GM12878 (cell line): Measurements from ENCODE around the gene KLF6. TPM values are rescaled to one million over a fixed set of nuclear protein-coding genes. Genes with fewer than 3 reads are reported as not detected.

ENCODE experiments used
- BACH1 ChIP-seq: fragments of 450-650 bp; IDR thresholded peaks from 2 replicates; pipeline ENCODE4 v1.6.1; 2017; ENCODE audit warnings: mild to moderate bottlenecking, borderline replicate concordance
- CREB1 ChIP-seq: IDR thresholded peaks from 2 replicates; pipeline ENCODE4 v1.6.1; 2012; ENCODE audit warnings: low read depth, mild to moderate bottlenecking, inconsistent platforms
- MAX ChIP-seq: IDR thresholded peaks from 2 replicates; pipeline ENCODE4 v1.6.1; 2012; ENCODE audit warnings: low read depth, low read length, improper control_type of control experiment
- MTA2 ChIP-seq: fragments of 450-650 bp; IDR thresholded peaks from 2 replicates; pipeline ENCODE4 v1.6.1; 2016; ENCODE audit warnings: low read depth, mild to moderate bottlenecking, moderate library complexity
- RFX5 ChIP-seq: IDR thresholded peaks from 2 replicates; pipeline ENCODE4 v1.6.1; 2011; ENCODE audit warnings: low read depth, low read length, improper control_type of control experiment
- RUNX3 ChIP-seq: IDR thresholded peaks from 2 replicates; pipeline ENCODE4 v1.6.1; 2012; ENCODE audit warnings: low read length, inconsistent platforms
- SIN3A ChIP-seq: IDR thresholded peaks from 2 replicates; pipeline ENCODE4 v1.6.1; 2012; ENCODE audit warnings: low read depth, low read length, improper control_type of control experiment
- ZBTB40 ChIP-seq: fragments of 450-650 bp; IDR thresholded peaks from 2 replicates; pipeline ENCODE4 v1.6.1; 2016; ENCODE audit warnings: mild to moderate bottlenecking, moderate library complexity, borderline replicate concordance
- ZZZ3 ChIP-seq: IDR thresholded peaks from 2 replicates; pipeline ENCODE4 v1.6.1; 2011; ENCODE audit warnings: low read depth; ENCODE audit not compliant: control insufficient read depth, insufficient read length
- polyA plus RNA-seq, 11 experiments: library from polyadenylated mRNA; depleted of rRNA in 4 of 11; unstranded in 6 of 11; stranded (reverse) in 5 of 11; fragments of >200 nt; fragmentation: Nextera tagmentation in 4 of 11; fragmentation: Illumina TruSeq in 1 of 11; extraction: Ambion mirVana in 4 of 11; extraction: Trizol in 1 of 11; gene quantifications; 1 replicate in 1 of 11; 2 replicates in 10 of 11; pipeline versions ENCODE4 v1.2.1 to v1.2.3, GENCODE V29; 2011 to 2016; ENCODE audit warnings: inconsistent platforms in 2 of 11, missing spikeins in 2 of 11, low read depth in 1 of 11
- total RNA-seq, 4 experiments: library from RNA; depleted of rRNA in 3 of 4; stranded (reverse); fragments of >200 nt in 3 of 4; fragmentation: Illumina TruSeq in 1 of 4; extraction: Trizol in 1 of 4; gene quantifications; 2 replicates each; pipeline versions ENCODE4 v1.2.1 to v1.2.3, GENCODE V29; 2013 to 2021
- TF ChIP-seq, protein P1 (sequence below): fragments of 450-650 bp; IDR thresholded peaks from 2 replicates; pipeline ENCODE4 v1.6.1; 2017; ENCODE audit warnings: mild to moderate bottlenecking, low read depth, inconsistent platforms; ENCODE audit not compliant: poor library complexity, severe bottlenecking
- TF ChIP-seq, protein P2 (sequence below): fragments of 450-650 bp; IDR thresholded peaks from 2 replicates; pipeline ENCODE4 v1.6.1; 2016; ENCODE audit warnings: mild to moderate bottlenecking

KLF6 gene
- total and polyA plus RNA-seq, 10 of the 15 experiments (the other 5 are each of a cell fraction or from before 2014, with no cell fraction given): 7.4 to 54.1 (median 23.5) TPM

GRCh38 chr10:3803927-3804741 is 19.1 kb upstream of the KLF6 start (continued):
- TF ChIP-seq ZBTB40 (no peak), BACH1 (no peak), RUNX3 (0 out of 2 replicates have a peak, but pooled peaks have one; percentile 28), CREB1 (0 out of 2 replicates have a peak, but pooled peaks have one; percentile 18), RFX5 (no peak), MAX (0 out of 2 replicates have a peak, but pooled peaks have one; percentile 34), SIN3A (no peak), ZZZ3 (no peak), MTA2 (no peak)
- TF ChIP-seq, protein P1, sequence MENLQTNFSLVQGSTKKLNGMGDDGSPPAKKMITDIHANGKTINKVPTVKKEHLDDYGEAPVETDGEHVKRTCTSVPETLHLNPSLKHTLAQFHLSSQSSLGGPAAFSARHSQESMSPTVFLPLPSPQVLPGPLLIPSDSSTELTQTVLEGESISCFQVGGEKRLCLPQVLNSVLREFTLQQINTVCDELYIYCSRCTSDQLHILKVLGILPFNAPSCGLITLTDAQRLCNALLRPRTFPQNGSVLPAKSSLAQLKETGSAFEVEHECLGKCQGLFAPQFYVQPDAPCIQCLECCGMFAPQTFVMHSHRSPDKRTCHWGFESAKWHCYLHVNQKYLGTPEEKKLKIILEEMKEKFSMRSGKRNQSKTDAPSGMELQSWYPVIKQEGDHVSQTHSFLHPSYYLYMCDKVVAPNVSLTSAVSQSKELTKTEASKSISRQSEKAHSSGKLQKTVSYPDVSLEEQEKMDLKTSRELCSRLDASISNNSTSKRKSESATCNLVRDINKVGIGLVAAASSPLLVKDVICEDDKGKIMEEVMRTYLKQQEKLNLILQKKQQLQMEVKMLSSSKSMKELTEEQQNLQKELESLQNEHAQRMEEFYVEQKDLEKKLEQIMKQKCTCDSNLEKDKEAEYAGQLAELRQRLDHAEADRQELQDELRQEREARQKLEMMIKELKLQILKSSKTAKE: no peak
- TF ChIP-seq, protein P2, sequence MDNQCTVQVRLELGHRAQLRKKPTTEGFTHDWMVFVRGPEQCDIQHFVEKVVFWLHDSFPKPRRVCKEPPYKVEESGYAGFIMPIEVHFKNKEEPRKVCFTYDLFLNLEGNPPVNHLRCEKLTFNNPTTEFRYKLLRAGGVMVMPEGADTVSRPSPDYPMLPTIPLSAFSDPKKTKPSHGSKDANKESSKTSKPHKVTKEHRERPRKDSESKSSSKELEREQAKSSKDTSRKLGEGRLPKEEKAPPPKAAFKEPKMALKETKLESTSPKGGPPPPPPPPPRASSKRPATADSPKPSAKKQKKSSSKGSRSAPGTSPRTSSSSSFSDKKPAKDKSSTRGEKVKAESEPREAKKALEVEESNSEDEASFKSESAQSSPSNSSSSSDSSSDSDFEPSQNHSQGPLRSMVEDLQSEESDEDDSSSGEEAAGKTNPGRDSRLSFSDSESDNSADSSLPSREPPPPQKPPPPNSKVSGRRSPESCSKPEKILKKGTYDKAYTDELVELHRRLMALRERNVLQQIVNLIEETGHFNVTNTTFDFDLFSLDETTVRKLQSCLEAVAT: peak; percentile 44; the same call in 1 of the 2 replicates
- TF ChIP-seq, all 136 proteins: peak for 7
